Measurements from ENCODE around the gene SNN. TPM values are rescaled to one million over a fixed set of nuclear protein-coding genes. Genes with fewer than 3 reads are reported as not detected.

The SNN gene
- total and polyA plus RNA-seq, 9 of the 15 experiments (the other 6 are each of a cell fraction or from before 2014, with no cell fraction given): 0.07 to 2.9 (median 1.9) TPM

- TF ChIP-seq PHF21A (IDR thresholded peaks at IDR 0.05; ENCODE audit: borderline replicate concordance, low read depth) (no peak), NR2F6 (CRISPR knock-in tag; IDR thresholded peaks at IDR 0.05) (no peak), SRSF3 (IDR thresholded peaks at IDR 0.05; ENCODE audit: insufficient read depth, low read length) (no peak), MCM5 (IDR thresholded peaks at IDR 0.05; ENCODE audit: low read depth) (no peak), TRIM24 (IDR thresholded peaks at IDR 0.05) (peak in 1 of 2 experiments; percentile 61; a peak in 1 of 4 replicates), ZEB2 (IDR thresholded peaks at IDR 0.05) (no peak), SREBF1 (IDR thresholded peaks at IDR 0.05; ENCODE audit: borderline replicate concordance, low read depth, low read length) (no peak), ZFX (CRISPR knock-in tag; IDR thresholded peaks at IDR 0.05) (no peak), HDAC6 (IDR thresholded peaks at IDR 0.05; ENCODE audit: low read depth, low read length) (no peak), ZNF354B (CRISPR knock-in tag; IDR thresholded peaks at IDR 0.05) (no peak), C11orf30 (IDR thresholded peaks at IDR 0.05; ENCODE audit: low read depth) (no peak), ZNF740 (CRISPR knock-in tag; IDR thresholded peaks at IDR 0.05) (no peak), ZNF740 (tag; IDR thresholded peaks at IDR 0.05) (no peak), ARID3A (IDR thresholded peaks at IDR 0.05; ENCODE audit: borderline replicate concordance, low read depth, low read length) (no peak), SRSF9 (IDR thresholded peaks at IDR 0.05; ENCODE audit: borderline replicate concordance, low read depth, low read length) (no peak), TAF1 (IDR thresholded peaks at IDR 0.05; ENCODE audit: control insufficient read depth, extremely low read depth, insufficient read depth, low read length, severe bottlenecking) (no peak), U2AF1 (optimal IDR thresholded peaks at IDR 0.05; ENCODE audit: low read depth, low read length) (no peak), ZNF263 (CRISPR knock-in tag; IDR thresholded peaks at IDR 0.05; ENCODE audit: borderline replicate concordance) (no peak), MED1 (CRISPR knock-in tag; IDR thresholded peaks at IDR 0.05; ENCODE audit: borderline replicate concordance) (no peak), MTA1 (IDR thresholded peaks at IDR 0.05; ENCODE audit: borderline replicate concordance) (no peak), NR0B1 (IDR thresholded peaks at IDR 0.05; ENCODE audit: partially characterized antibody) (no peak), ZNF282 (CRISPR knock-in tag; IDR thresholded peaks at IDR 0.05) (no peak), MBD1 (CRISPR knock-in tag; IDR thresholded peaks at IDR 0.05) (no peak), ADNP (tag; IDR thresholded peaks at IDR 0.05) (peak; percentile 22; the same call in 1 of the 2 replicates)
These were observed 47.8 kb upstream of the SNN start (continued) for GRCh38 chr16:11620243-11621003.

Data from K562 (cell line).